ENCODE results near the gene TMEM163. TPM values are rescaled to one million over a fixed set of nuclear protein-coding genes. Genes with fewer than 3 reads are reported as not detected.

TMEM163 gene
- total RNA-seq: not detected in 2 replicates
- long read RNA-seq: 0 reads

- Mint-ChIP-seq H3K9me3 (ENCODE audit: unreplicated experiment) (no peaks in the 10 kb centered on the region), H3K36me3 (ENCODE audit: unreplicated experiment) (no peaks in the 10 kb centered on the region), H3K27me3 (ENCODE audit: unreplicated experiment) (peaks cover 76% of the 10 kb centered on the region), H3K4me1 (ENCODE audit: unreplicated experiment) (peaks cover 13% of the 10 kb centered on the region), H3K27ac (ENCODE audit: unreplicated experiment) (no peak within 1 kb of the TSS), H3K4me3 (ENCODE audit: unreplicated experiment) (peak within 1 kb of the TSS; percentile 72)
- DNase-seq (ENCODE audit: extremely low spot score, unreplicated experiment): no peak
- TF ChIP-seq CTCF (IDR thresholded peaks at IDR 0.05): no peak
Observed at GRCh38 chr2:134718817-134719814, at the start of gene TMEM163. TMEM163 (minus strand) TSS chr2:134719000.

GRCh38 chr2:134766583-134766982 is 47.8 kb upstream of the TMEM163 start:
- no peak overlapping the region for H3K4me3 Mint-ChIP-seq (ENCODE audit: unreplicated experiment)
- H3K27ac Mint-ChIP-seq (ENCODE audit: unreplicated experiment): no peak overlapping the region
- no peaks in the 10 kb centered on the region for H3K4me1 Mint-ChIP-seq (ENCODE audit: unreplicated experiment)
- no peaks in the 10 kb centered on the region for H3K36me3 Mint-ChIP-seq (ENCODE audit: unreplicated experiment)
- TF ChIP-seq CTCF (IDR thresholded peaks at IDR 0.05): no peak
- DNase-seq (ENCODE audit: extremely low spot score, unreplicated experiment): no peak
- peaks cover 2% of the 10 kb centered on the region for H3K27me3 Mint-ChIP-seq (ENCODE audit: unreplicated experiment)
- H3K9me3 Mint-ChIP-seq (ENCODE audit: unreplicated experiment): no peaks in the 10 kb centered on the region

- no peaks in the 10 kb centered on the region for H3K36me3 Mint-ChIP-seq (ENCODE audit: unreplicated experiment)
- H3K4me3 Mint-ChIP-seq (ENCODE audit: unreplicated experiment): no peak overlapping the region
- H3K27me3 Mint-ChIP-seq (ENCODE audit: unreplicated experiment): peaks cover 2% of the 10 kb centered on the region
- H3K4me1 Mint-ChIP-seq (ENCODE audit: unreplicated experiment): no peaks in the 10 kb centered on the region
- H3K9me3 Mint-ChIP-seq (ENCODE audit: unreplicated experiment): no peaks in the 10 kb centered on the region
- TF ChIP-seq CTCF (IDR thresholded peaks at IDR 0.05): no peak
- H3K27ac Mint-ChIP-seq (ENCODE audit: unreplicated experiment): no peak overlapping the region
- no peak for DNase-seq (ENCODE audit: extremely low spot score, unreplicated experiment)
Observed at GRCh38 chr2:134765987-134766386, 47.2 kb upstream of the TMEM163 start.

- H3K27ac Mint-ChIP-seq (ENCODE audit: unreplicated experiment): no peak overlapping the region
- no peak for TF ChIP-seq CTCF (IDR thresholded peaks at IDR 0.05)
- no peak overlapping the region for H3K4me3 Mint-ChIP-seq (ENCODE audit: unreplicated experiment)
- no peaks in the 10 kb centered on the region for H3K36me3 Mint-ChIP-seq (ENCODE audit: unreplicated experiment)
- H3K4me1 Mint-ChIP-seq (ENCODE audit: unreplicated experiment): no peaks in the 10 kb centered on the region
- H3K9me3 Mint-ChIP-seq (ENCODE audit: unreplicated experiment): no peaks in the 10 kb centered on the region
- H3K27me3 Mint-ChIP-seq (ENCODE audit: unreplicated experiment): no peaks in the 10 kb centered on the region
- DNase-seq (ENCODE audit: extremely low spot score, unreplicated experiment): no peak
Observed at GRCh38 chr2:134764164-134764563, 45.4 kb upstream of the TMEM163 start.

- H3K36me3 Mint-ChIP-seq (ENCODE audit: unreplicated experiment): no peaks in the 10 kb centered on the region
- H3K4me1 Mint-ChIP-seq (ENCODE audit: unreplicated experiment): no peaks in the 10 kb centered on the region
- H3K4me3 Mint-ChIP-seq (ENCODE audit: unreplicated experiment): no peak overlapping the region
- H3K27ac Mint-ChIP-seq (ENCODE audit: unreplicated experiment): no peak overlapping the region
- DNase-seq (ENCODE audit: extremely low spot score, unreplicated experiment): no peak
- no peak for TF ChIP-seq CTCF (IDR thresholded peaks at IDR 0.05)
- peaks cover 3% of the 10 kb centered on the region for H3K27me3 Mint-ChIP-seq (ENCODE audit: unreplicated experiment)
- H3K9me3 Mint-ChIP-seq (ENCODE audit: unreplicated experiment): no peaks in the 10 kb centered on the region
Observed at GRCh38 chr2:134763164-134763710, 44.4 kb upstream of the TMEM163 start.
